GM19035 (cell line): Measurements from ENCODE around the gene AGBL1.

Source experiments
- ATAC-seq: cut with Tn5 transposase; IDR thresholded peaks from one replicate; pipeline ENCODE4 v1.9.1; 2021; ENCODE audit not compliant: unreplicated experiment

AGBL1 gene

GRCh38 chr15:86079508-86080266, at the start of gene AGBL1:
TSS of gene AGBL1 (plus strand) at chr15:86079871.
- no peak for ATAC-seq

DNA sequence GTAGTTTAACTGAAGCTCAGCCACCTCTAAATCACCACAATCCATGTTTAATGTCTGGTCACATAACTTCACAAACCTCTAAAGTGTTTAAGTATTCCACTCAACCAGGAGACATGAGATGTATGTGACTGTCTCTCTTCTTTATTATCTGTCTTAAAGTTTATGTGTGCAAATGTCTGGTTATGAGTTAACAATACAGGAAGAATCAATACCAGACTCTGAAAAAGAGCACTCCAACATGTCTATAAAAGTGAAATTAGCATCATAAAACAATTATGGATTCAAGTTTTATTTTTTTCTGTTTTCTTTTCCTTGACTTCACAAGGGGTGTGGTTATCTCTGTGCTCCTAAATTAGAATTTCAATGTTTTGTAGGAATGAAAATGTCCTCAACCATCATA, 44.8 kb upstream of the AGBL1 start:
- ATAC-seq: no peak

GRCh38 chr15:86036243-86036642, 43.4 kb upstream of the AGBL1 start:
- no peak for ATAC-seq

GRCh38 chr15:86038491-86038890, 41.2 kb upstream of the AGBL1 start:
- ATAC-seq: no peak

DNA sequence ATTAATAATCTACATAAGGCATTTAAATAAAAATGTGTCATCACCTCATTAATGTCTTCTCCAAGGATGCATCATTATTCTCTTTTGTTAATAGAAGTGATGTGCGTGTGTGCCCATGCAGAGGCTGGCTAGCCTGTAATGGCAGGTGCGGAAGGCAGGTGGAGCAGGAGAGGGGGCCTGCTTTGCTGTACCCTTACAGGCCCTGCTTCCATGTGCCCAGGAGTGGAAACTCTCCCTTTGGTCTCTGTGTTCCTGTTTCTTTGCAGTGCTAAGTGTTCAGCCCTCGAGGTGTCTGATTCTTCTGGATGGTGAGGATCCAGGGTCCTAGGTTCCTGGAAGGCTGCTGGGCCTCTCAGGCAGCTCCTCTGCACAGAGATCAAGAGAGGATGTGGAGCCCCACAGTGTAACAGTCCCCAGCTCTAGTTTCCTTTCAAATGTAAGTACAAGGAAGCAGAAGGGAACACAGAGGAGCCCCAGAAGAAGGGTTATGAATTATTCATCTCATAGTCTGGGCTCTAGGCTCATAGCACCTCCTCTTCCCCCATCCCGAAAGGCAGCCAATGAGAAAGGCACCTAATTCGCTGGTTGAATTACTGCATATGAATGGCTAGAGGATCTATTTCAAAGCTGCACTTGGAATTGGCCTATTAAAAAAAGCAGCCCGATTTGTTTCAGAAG, 39.2 kb upstream of the AGBL1 start:
- no peak for ATAC-seq

DNA sequence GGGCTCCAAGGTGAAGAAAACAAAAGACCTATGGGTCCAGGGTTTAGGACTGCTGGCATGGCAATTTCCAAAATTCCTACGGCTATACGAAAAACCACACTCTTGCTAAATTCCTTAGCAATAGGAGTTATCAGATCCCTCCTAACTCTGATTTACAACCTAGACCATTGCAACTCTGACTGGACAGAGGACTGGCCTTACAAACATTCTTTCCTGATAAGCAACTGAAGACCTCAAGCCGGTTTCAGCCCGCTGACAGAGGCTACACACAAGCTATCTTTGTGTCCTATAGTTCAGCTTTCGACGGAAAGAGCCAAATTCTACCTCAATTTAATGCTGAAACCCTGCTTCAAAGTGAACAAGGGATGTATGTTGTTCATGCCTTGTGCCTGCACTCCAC, 38.3 kb upstream of the AGBL1 start:
- ATAC-seq: no peak

DNA sequence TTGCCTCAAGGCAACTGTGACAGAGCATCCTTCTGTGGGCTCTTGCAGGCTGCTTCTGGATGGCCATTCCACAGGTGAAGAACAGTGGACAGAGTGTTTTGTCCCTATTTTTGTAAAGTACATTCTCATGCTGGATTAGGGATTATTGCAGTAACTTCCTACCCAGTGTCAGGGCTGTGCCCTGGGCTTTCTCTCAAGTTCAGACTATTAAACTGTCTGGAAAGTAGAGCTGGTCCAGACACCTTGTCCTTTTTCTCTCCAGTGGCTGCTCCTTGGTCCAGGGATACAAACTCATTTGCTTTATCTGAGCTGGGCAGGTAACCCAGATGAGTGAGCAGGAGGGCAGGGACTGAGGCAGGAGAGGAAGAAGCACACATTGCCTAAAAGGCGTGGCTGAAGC, 37.4 kb upstream of the AGBL1 start:
- no peak for ATAC-seq

- no peak for ATAC-seq
Observed at GRCh38 chr15:86044981-86045380, 34.7 kb upstream of the AGBL1 start.

GRCh38 chr15:86054338-86054737, 25.3 kb upstream of the AGBL1 start:
- ATAC-seq: no peak

DNA sequence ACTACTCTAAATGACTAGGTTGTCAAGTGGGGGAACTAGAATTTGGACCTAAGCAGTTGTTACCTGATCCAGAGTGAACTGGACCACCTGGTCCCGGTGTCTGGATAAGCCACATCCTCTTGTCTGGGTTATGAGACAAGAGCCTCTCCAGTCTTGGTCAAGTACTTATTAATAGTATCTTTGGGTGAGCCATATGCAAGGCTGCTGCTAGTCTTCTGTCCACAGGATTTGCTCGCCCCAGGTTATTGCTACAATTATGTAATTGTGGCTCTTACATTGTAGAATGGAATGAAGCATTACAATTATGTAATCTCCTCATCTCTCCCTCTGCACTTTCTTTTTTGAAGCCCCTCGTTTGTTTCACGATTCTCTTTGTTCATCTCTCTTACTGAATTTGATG, 24.0 kb upstream of the AGBL1 start:
- no peak for ATAC-seq

DNA sequence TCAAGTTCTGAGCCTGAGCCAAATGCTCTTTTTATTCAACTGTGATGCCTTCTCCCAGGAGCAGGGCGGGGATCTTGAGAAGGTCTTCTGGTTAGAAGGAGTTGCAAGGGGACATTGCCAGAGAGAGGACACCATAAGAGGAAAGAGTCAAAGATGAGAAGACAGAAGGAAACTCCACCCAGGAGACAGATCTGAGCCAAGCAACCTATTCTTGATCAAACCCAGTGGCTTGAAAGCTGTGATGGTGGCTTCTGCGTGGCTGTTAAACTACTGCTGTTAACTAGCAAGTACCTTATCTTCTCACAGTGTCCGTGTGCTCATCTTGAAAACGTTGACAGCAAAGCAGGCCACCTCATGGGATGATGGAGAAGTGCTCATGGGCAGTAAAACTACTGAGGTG, 19.8 kb upstream of the AGBL1 start:
- no peak for ATAC-seq

- no peak for ATAC-seq
Observed at GRCh38 chr15:86060674-86061073, 19.0 kb upstream of the AGBL1 start.

DNA sequence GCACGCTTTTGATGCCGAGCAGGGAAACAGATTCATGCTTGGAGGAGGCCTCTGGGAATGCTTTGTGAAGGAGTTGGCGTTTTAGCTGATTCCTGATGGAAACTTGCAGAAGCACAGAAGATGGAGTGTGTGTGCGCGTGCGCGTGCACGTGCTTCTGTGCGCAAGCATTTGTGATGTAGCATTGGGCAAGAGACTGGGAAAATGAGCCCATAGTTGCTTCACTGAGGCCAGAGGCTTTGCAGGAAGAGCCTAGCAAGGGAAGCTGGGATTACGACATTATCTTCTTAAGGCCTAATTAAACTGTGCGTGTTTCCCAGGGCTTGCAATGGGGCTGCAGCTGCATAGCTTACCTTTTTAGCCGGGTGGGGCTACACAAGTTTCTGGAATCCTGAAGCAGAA, 18.1 kb upstream of the AGBL1 start:
- no peak for ATAC-seq

GRCh38 chr15:86062646-86063243, 16.9 kb upstream of the AGBL1 start:
- no peak for ATAC-seq

GRCh38 chr15:86063356-86064095, 16.1 kb upstream of the AGBL1 start:
- no peak for ATAC-seq

DNA sequence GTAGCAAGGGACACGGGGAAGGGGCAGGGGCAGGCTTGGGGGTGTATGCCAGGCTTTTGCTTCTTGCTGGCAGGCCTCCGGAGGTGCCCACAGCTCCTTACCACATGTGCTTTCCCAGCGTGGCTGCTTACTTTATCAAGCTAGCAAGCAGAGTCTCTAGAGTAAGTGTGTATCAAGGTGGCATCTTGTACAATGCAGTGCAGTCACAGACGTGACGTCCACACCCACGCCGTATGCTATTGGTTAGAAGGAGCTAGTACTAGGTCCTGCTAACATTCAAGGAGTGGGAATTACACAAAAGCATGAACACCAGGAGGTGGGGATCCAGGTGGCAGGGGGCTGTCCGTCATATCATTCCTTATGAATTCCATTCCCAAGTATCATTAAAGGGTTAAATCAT, 15.3 kb upstream of the AGBL1 start:
- ATAC-seq: no peak

DNA sequence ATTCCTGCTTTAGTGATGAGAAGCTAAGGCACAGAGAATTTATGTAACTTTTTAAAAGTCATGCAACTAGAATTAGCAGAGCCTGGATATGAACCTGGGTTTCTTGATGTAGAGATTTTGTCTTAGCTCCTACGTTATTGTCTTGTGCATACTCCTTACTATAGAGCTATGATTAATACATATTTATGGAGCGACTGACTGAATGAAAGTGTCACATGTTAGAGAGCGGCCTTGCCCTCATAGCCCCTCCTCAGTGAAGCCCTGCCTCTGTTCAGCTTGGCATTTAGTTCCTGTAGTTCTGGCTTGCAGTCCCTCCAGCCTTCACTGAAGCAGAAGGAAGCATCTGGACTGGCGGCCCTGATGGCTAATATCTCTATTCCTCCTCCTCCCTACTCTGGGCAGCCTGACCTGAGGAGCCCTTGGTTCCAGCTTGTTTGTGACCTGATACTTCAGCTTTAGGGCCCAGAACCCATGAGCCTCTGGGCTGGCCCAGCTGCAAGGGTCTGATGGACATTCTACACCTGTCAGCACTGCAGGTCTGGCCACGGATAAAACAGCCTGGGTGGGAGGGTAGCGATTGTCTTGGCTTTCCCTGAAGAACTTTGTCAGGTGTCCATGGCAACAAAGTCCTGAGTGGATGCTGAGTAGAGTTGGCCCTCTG, 13.4 kb upstream of the AGBL1 start:
- no peak for ATAC-seq

DNA sequence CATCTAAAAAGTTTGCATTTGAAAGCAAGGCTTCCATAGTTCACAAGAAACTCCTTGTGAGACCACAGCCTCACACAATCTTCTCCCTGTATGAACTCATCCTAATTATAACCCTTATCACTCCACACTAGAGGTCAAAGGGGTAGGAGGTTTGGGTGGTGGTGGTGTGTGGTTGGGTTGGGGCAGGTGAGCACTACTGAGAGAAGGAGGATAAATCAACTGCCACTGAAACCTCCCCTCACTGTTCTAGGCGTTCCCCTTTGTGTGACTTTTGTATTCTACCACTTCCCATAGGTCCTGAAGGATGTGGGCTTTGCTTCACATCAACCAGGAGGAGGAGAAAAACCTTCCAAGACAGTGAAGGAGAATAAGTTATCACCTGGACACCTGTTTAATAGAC, 6.4 kb upstream of the AGBL1 start:
- no peak for ATAC-seq

- ATAC-seq: no peak
Observed at GRCh38 chr15:86076468-86076867, 3.2 kb upstream of the AGBL1 start.

- no peak for ATAC-seq
Observed at GRCh38 chr15:86077070-86077469, 2.6 kb upstream of the AGBL1 start.

DNA sequence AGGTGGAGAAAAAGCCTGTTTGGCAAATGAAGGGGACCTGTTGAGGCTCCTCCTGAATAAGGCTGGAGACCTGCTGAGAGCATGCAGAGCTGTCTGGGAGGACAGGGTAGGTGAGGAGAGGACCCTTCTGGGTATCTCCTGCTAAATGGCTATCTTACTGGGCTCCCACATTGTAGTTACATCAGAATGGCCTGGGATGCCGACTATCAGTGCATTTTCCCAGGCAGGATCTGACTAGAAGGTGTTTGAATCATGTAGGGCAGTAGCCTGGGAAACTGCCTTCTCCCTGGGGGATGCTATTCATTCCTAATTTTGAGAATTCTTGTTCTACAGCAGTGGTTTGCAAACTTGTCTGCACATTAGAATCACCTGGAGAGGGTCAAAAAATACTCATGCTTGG, 631 bp downstream of the AGBL1 start:
- no peak for ATAC-seq
